T-helper 2 cell treated with Interferon-gamma antibody and Interleukin-4, amounts not matched to agents 100 ng/mL and 5 ng/mL, for 36 hours (primary cell): ENCODE results near the gene SLC4A3. TPM values are rescaled to one million over a fixed set of nuclear protein-coding genes. Genes with fewer than 3 reads are reported as not detected.

ENCODE experiments used
- intact Hi-C: fragments of 100-400 bp; cut with micrococcal nuclease; formaldehyde crosslinking; loops from one replicate; pipeline ENCODE4 v1.15.1; 2023
- total RNA-seq: library from RNA; stranded (reverse); gene quantifications from 2 replicates; pipeline ENCODE4 v1.2.3, GENCODE V29; 2022

SLC4A3 gene
- total RNA-seq, 1 donor from 2014 or later = not detected

- intact Hi-C loops = no loop called here
These were observed 14.7 kb upstream of the SLC4A3 start for GRCh38 chr2:219612577-219613286.

- intact Hi-C loops = no loop called here
These were observed 13.9 kb upstream of the SLC4A3 start for GRCh38 chr2:219613461-219614070.

GRCh38 chr2:219614076-219614860, 13.2 kb upstream of the SLC4A3 start:
- intact Hi-C loops = no loop called here

- intact Hi-C loops = no loop called here
These were observed 12.4 kb upstream of the SLC4A3 start for GRCh38 chr2:219615036-219615435.

- intact Hi-C loops = no loop called here
These were observed 11.5 kb upstream of the SLC4A3 start for GRCh38 chr2:219615894-219616293.

GRCh38 chr2:219616550-219616949, 10.9 kb upstream of the SLC4A3 start:
- intact Hi-C loops = no loop called here

- intact Hi-C loops = no loop called here
These were observed 8.7 kb upstream of the SLC4A3 start for GRCh38 chr2:219618733-219619122.

- intact Hi-C loops = no loop called here
These were observed 8.2 kb upstream of the SLC4A3 start for GRCh38 chr2:219619235-219619634.

- intact Hi-C loops = no loop called here
These were observed 6.9 kb upstream of the SLC4A3 start for GRCh38 chr2:219620546-219620945.

GRCh38 chr2:219621935-219622334, 5.5 kb upstream of the SLC4A3 start:
- intact Hi-C loops = no loop called here

GRCh38 chr2:219622472-219622871, 5.0 kb upstream of the SLC4A3 start:
- intact Hi-C loops = no loop called here

- intact Hi-C loops = no loop called here
These were observed 2.9 kb upstream of the SLC4A3 start for GRCh38 chr2:219624565-219624964.

- intact Hi-C loops = no loop called here
These were observed 2.3 kb upstream of the SLC4A3 start for GRCh38 chr2:219625179-219625578.

GRCh38 chr2:219626540-219626939, 890 bp upstream of the SLC4A3 start:
- intact Hi-C loops = no loop called here

- intact Hi-C loops = no loop called here
These were observed 980 bp downstream of the SLC4A3 start for GRCh38 chr2:219628235-219628985.

GRCh38 chr2:219628986-219629901, 1.8 kb downstream of the SLC4A3 start:
- intact Hi-C loops = no loop called here

- intact Hi-C loops = no loop called here
These were observed 2.7 kb downstream of the SLC4A3 start for GRCh38 chr2:219629976-219630695.

- intact Hi-C loops = no loop called here
These were observed 3.5 kb downstream of the SLC4A3 start for GRCh38 chr2:219630770-219631405.

GRCh38 chr2:219631406-219631891, 4.0 kb downstream of the SLC4A3 start:
- intact Hi-C loops = no loop called here
